Urothelium cell line (cell line): Measurements from ENCODE around the gene CCDC9B.

Source experiments
- DNase-seq: peaks from one replicate; pipeline ENCODE4 v3.0.0; 2011; ENCODE audit warnings: low spot score, mixed read lengths
- FAIRE-seq: peaks from 2 replicates; lab custom pipeline; 2011; peaks lifted over from hg19 to GRCh38; lab: Jason Lieb, UNC

The CCDC9B gene

DNA sequence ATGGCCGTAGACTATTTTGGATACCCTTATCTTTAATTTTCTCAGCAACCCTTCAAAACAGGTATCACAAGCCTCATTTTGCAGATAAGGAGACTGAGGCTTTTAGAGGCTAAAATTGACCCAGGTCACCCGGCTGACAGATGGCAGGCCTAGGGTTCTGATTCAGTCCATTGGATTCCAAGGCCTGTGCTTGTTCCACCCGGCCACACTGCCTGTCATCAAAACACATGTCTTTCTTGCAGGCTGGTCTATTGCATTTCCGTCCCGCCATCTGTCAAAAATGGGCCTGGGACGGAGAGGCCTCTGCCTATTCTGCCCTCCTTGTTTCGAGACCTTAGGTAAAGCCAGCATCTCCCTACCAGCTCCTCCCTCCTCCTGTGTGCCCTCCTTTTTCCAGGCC, 9.1 kb downstream of the CCDC9B start:
- DNase-seq (no peak), FAIRE-seq (no peak)

DNA sequence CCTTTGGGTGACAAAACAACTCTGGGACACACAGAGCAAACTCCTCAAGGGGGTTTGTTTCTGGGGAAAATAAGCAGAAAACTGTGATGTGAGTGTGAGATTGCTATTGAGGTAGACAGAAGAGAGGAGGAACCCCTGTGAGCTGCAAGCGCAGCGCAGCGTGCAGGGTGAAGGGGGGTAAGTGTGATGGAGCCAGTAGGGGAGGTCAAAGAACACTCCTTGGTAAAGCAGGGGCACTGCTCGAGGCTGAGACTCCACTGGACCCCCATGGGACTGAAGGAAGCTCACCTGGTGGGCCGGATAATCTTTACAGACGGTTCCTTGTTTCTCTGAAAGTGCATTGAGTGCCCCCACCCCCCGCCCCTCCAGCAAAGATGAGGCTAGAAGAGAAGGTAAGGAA, 9.7 kb downstream of the CCDC9B start:
- no peak for DNase-seq
- FAIRE-seq = no peak

DNA sequence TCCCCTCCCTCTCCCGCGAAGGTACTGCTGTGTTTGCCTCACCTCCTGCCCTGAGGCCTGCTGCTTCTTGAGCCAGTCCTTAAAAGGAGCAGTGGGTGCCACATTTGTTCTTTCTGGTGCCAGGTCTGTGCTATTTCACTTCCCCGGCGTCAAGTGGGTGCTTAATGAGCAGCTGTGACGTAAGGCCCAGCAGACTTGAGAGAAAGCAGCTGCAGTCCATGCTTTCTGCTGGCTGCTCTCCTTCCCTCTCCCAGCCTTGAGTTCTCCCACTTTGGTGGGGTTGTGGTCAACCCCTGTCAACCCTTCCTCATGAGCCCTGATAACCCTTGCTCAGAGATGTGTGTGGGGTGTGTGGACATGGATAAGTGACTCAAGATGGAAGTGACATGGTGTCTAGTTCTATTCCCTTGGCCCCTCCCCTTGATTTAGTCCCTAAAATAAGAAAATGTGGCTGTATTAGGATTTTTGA, 10.3 kb downstream of the CCDC9B start:
- FAIRE-seq (no peak), DNase-seq (no peak)

DNA sequence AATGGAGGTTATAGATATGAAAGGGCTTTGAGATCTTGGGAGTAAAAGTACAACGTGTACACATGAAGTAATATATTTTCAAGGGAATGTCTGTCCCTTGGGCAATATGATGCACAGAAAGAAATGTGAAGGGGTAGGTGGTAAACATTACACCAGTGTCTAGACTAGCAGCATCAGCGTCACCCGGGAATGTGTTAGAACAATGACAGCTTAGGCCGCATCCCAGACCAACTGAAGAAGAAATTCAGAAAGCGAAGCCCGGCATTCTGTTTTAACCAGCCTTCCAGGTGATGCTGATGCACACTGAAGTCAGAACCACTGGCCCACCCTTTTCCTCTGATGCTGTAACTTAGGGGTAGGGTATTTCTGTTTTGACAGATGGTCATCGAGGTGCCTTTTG, 10.9 kb downstream of the CCDC9B start:
- FAIRE-seq = no peak

DNA sequence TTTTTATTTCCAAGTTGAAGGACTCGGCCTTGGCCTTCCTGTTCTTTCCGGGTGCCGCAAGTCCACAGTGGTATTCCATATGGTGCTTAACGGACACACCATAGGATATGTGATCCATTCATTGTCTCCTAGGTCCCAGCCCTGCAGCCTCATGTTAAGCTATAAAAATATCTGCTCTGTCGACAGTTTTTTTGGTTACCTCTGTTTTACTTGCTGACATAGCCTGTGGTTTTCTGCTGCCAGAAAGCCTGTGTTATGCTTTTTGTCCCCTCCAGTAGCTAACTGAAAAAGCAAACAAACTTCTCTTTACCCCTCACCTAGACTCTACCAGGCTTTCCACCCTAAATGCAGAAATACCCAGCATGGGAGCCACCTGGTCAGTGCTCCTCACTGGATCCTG, 12.0 kb downstream of the CCDC9B start:
- DNase-seq (no peak), FAIRE-seq (no peak)

More for the DNA sequence above, 10.9 kb downstream of the CCDC9B start:
- DNase-seq = no peak

DNA sequence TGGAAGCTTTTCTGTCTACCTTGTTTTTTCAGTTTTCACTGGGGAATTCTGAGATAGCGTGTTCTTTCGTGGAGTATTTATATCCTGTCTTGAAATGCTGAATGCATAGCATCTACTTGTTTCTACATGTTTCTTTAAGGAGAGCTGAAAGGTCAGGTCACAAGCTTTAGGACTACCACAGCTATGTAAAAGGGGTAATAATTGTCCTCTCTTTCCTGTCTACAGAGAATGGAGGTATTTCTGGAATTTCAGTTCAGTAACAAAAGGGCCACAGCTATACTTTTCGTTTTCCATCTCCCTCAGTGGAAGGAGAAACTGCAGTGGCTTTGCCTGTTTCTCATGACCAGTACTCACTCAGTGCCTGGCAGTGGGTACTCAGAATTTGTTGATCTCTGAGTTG, 12.6 kb downstream of the CCDC9B start:
- no peak for FAIRE-seq
- no peak for DNase-seq

DNA sequence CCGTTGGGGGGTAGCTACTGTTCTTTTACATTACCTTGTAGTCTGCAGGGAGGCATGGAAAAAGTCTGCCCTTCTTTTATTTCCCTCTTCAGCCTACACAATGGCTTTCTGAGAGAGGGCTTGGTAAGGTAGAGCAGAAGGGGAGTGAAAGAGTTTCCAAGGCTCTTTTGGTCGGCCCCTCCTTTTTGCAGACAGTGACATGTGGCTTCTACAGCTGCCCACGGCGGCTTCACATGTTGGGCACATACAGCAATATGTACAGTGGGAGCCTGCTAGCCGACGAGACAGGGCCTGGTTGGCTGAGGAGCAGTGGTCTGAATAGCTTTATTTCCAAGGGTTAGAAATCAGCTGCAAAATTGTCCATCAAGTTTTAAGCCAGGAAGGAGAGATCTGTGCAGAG, 13.3 kb downstream of the CCDC9B start:
- FAIRE-seq (no peak), DNase-seq (no peak)

DNA sequence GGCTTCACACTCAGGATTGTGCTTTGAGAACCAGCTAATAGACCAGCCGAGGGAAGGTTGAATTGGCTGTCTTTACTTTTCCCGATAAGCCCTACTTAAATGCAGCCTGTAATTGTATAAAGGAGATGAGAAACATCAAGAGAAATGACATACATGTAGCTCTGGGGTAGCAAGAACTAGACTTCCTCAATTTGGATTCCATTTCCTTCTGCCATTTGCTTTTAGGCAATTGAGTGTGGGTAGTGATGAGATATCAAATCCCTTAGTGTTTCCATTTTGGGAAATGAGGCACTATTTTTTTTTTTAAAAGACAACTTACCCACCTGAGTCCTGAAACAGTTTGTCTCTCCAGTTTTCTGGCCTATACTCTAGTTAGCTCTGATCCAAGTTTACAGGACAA, 15.0 kb downstream of the CCDC9B start:
- FAIRE-seq (no peak), DNase-seq (no peak)

DNA sequence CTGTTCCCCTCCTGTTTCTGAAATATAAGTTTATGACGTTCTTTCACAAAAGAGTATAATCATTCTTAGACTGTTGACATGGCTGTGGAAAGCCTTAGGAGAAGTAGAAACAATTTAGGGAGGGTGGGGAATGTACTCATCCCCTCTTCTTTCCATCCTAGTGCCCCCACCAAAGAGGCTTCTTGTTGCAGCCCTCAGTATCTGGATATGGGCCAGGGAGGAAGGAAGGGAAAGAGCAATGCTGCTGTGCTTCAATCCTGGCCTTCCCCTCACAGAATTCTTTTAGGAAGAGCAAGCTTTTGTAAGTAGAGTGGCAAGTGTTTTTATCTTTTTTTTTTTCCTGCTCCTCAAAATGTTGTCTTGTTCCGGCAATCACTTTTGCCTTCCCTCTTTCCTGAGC, 15.6 kb downstream of the CCDC9B start:
- FAIRE-seq (no peak), DNase-seq (no peak)

DNA sequence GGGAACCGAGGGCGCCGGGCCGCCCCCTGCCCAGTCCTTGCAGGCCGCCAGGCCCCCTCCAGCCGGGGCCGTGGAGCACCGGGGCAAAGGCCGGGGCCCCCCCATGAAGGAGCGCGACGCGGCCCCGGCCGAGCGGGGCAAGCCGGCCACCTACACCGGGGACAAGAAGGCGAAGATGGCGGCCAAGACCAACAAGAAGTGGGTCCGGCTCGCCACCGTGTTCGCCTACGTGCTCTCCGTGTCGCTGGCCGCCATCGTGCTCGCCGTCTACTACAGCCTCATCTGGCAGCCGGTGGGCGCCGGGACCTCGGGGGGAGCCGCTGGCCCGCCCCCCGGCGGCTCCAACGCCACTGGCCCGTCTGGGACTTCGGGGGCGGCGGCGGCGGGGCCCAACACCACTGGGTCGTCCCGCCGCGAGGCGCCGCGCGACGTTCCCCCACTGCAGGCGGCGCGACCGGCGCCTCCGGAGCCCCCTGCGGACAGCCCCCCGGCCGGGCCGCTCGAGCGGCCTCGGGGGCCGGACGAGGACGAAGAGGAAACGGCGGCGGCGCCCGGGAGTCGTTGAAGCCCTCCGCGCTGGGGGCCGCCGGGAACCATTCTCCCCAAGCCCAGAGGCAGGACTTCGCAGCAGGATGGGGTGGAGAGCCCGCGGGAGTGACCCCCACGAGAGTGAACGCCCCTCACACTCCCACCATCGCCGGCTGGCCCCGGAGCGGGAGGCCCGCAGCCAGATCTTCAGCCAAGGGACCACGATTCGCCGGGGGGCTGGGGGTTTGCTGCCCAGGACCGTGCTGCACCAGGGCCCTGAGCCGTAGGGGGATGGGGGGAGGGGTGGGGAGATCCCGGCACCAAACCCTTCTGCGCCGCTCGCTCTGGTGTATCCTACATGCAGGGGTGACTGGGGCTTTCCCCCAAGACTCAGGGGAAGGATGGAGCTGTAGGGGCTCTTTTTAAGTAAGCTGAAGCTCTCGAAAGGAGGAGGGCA, 16.5 kb downstream of the CCDC9B start:
- no peak for DNase-seq
- no peak for FAIRE-seq

DNA sequence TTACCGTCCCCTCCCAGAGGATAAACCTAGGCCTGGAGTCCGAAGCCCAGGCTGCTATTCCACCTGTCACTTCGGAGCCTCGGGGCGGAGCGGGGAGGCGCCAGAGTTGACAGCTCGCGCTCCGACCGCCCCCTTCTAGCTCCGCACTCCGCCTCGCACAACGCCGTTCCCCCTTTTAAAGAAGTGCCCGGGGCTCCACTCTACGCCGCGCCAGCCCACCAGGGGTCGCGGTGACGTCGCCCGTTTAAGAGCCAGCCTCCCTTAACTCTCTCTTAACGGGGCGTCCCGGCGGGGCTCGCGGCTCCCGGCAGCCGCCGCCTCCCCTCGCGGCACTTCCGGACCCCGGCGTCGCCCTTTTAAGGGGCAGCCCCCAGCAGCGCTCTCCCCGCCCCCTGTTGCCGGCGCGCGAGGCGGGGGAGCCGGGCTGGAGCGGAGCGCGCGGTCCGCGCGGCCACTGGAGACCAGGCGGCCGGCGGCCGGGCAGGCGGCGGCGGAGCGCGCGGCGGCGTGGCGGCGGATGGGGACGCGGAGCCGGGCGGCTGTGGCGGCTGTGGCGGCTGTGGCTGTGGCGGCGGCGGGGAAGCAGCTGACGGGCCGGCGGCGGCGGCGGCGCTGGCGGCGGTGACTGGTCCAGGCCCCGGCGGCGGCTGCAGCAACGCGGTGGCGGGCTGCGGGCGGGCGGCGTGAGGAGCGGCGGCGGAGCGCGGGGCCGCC, 17.3 kb downstream of the CCDC9B start, which contains the start of gene INAFM2:
Gene INAFM2, plus strand, starts transcription at position 454 of the 714 bp plus-strand sequence. CDS start 364 bp downstream, outside the sequence.
- FAIRE-seq = no peak
- peak; percentile 92 for DNase-seq

DNA sequence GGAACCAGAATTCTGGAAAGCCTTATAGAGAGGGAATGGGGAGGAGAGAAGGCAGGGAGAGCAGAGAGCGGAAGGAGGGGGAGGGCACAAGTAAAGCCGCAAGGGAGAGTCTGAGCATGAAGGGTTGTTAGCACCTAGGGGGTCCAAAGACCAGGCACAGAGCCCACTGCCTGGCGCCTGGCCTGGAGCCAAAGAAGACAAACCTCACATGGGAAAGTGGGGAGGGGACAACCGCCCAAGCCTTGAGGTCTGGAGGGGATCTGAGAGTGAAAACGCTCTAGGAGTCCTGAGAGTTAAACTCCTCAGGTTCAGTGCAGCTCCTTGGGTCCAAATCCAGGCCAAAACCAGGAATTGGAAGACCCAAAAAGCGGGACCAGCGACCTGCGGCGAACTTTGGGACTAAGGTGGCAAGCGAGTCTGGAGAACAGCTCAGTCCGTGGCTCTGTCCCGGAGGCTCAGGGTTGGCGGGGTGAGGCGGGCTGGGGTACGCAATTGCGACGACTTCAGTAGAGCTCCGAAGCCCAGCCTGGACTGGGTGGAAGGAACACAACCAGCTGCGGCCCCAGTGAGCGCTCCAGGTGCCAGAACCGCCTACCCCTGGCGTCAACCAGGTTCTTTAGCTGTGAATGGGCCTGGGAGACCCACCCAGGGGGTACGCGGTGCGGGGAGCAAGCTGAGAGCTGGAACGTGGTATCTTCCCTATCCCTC, 18.1 kb downstream of the CCDC9B start:
- DNase-seq (no peak), FAIRE-seq (no peak)

DNA sequence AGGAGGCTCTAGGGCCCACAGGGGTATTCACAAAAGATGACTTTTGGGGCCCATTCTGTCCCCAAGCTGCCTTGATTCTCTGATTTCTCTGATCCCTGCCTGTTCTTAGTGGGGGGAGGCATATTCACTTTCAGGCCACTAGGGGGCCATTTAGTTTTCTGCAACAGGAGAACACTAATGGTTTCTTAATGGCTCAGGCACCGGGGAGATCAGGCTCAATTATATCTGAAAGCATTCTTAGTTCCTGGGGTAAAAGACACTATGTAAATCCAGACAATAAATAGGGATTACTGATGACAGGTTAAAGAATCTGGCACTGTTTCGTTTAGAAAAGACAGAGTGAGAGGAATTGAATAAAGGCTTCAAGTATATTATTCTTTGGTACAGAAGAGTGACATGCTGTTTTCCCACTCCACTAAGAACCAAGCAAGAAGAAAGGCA, 19.8 kb downstream of the CCDC9B start:
- DNase-seq = no peak
- FAIRE-seq = no peak

DNA sequence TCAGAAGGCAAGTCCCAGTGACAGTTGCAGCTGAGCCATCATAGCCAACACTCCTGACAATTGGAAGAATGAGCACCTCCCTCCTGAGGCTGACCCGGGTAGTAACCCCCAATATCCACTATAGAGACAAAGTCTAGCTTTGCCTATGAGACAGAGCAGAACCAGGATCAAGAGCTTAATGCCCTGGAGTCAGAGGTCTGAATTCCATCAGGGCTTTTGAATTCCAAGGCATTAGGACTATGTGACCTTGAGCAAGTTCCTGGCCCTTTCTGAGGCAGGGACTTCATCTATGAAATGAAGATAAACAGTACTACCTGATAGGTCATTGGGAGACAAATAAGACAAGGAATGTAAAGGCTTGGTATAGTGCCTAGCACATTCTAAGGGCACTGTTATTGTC, 20.3 kb downstream of the CCDC9B start:
- DNase-seq = no peak
- no peak for FAIRE-seq

DNA sequence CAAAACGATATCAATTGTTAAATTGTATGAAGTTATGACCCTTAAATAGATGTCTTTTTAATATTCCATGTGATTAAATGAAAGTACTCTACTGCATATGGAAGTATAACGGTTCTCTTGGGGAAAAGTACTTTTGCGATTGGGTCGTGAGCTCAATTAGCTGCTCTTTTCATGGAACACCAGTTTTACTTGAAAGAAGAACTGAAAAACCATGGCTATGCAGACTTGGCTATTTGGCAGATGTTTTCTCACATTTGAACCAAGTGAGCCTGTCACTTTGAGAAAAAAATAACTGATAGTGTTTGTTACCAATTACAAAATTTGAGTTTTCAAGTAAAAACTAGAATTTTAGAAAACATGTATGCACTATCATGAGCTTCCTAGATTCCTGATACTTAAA, 23.2 kb downstream of the CCDC9B start:
- DNase-seq (no peak), FAIRE-seq (no peak)

DNA sequence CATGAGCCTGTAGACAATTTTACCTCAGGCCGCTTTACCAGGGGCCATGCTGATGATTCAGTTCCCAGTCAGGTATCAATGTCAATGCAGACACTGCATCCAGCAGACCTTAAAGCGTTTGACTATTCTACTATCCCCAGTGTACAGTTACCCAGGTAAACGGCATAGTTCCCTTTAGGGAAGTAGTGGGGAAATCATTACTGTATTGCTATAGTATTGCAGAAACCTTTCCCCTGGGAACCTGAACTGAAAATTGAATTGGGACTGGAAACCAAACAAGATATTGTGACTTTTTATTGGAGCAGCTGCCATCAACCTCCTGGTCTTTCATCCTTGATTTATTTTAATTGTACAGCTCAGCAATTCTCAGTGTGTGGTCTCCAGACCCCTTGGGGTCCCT, 23.8 kb downstream of the CCDC9B start:
- FAIRE-seq = no peak
- no peak for DNase-seq

DNA sequence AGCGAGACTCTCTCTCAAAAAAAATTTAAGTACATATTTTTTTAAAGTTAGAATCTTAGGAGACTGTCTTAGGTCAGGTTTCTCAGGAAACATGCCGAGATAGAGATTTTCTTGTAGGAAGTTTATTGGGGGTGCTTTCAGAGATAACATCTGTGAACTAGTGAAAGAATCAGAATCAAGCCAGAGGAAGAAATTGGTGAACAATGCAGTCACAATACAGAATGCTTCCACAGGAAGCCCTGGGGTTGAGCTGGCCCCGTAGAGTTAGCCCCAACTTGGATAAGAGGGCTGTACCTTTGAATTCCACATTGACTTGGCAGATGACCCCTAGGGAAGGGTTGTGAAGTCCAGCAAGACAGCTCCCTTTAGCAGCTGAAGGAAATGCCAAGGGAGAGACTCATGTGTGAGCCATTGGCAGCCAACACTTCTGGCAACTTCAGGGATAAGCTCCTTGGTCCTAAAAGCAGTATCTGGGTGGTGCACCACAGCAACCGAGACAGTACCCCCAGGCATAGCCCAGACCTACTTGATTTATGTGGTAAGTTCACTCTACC, 25.9 kb downstream of the CCDC9B start:
- no peak for DNase-seq
- FAIRE-seq = no peak

DNA sequence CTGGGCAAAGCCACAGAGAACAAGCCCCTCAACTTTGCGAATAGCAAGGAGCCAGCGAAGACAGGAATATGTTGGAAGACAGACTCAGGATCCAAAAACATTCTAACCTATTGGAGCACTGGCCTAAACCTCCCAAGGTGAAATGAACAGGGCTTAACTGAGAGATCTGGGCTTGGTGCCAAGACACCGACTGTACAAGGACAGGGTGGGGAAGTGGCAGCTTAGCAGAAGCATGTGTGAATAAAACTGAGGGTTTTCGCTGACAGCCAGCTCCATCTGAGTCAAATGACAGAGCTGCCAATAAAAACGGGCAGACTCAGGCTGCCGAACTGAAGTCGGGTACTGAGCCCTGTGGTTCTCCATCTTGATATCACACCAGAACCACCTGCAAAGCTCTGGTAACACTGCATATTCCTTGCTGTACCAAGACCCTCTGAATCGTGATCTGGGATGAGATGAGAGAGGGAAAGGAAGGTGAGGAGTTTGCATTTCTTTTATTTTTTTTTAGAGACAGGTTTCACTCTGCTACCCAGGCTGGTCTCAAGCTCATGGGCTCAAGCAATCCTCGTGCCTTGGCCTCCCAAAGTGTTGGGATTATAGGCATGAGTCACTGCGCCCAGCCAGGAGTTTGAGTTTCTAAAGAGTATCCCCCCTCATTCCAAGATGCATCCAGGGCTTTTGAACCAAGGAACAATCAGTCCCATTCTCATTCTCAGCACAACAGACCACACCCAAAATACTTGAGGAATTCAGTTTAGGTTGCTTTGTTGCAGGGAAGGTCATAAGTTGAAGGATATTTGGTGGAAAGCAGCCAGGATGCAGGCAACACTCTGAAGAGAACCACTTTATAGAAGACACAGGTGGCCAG, 27.0 kb downstream of the CCDC9B start:
- DNase-seq (peak; percentile 70), FAIRE-seq (no peak)

DNA sequence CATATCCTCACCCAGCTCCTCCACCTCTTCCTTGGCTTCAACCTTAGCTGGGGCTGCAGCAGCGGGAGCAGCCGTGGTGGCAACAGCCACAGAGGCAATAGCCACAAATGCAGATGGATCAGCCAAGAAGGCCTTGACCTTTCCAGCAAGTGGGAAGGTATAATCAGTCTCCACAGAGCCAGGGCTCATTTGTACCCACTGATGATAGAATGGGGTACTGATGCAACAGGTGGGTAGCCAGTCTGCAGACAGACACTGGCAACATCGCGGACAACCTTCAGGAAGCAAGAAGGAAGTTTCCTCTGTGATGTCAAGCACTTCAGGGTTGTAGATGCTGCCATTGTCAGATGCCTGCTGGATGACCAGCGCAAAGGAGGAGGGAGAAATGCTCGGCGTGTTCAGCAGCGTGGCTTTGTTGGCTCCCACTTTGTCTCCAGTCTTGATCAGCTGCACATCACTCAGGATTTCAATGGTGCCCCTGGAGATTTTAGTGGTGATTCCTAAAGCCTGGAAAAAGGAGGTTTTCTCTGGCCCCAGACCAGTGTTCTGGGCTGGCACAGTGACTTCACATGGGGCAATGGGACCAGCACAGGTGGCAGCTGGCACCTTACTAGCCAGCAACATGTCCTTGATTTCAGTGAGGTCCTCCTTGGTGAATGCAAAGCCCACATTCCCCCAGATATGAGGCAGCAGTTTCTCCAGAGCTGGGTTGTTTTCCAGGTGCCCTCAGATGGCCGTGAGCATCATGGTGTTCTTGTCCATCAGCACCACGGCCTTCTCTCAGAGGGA, 28.2 kb downstream of the CCDC9B start:
- DNase-seq (no peak), FAIRE-seq (no peak)
